ENCODE results near the gene CAVIN1.

Gene CAVIN1

GRCh38 chr17:42414704-42415409 is 8.2 kb downstream of the CAVIN1 start:
- no peaks in the 10 kb centered on the region for H3K9me3 ChIP-seq (ENCODE audit: insufficient read depth, low read length)
- no peak overlapping the region for H3K9ac ChIP-seq (ENCODE audit: insufficient read length, low read depth)
- H3K4me3 ChIP-seq (ENCODE audit: insufficient read length, low read depth) = no peak overlapping the region
- no peak for DNase-seq (ENCODE audit: low read depth, low spot score)
- H3K27me3 ChIP-seq (ENCODE audit: insufficient read depth, insufficient read length) = no peaks in the 10 kb centered on the region
- H3K4me1 ChIP-seq (ENCODE audit: insufficient read depth, insufficient read length) = peaks cover 7% of the 10 kb centered on the region
- H3K36me3 ChIP-seq (ENCODE audit: insufficient read depth, insufficient read length, low read length) = peaks cover 69% of the 10 kb centered on the region
- TF ChIP-seq YY1 (IDR thresholded peaks at IDR 0.05; ENCODE audit: insufficient read depth, insufficient read length) (no peak), ZNF274 (IDR thresholded peaks at IDR 0.05; ENCODE audit: low read depth, low read length) (no peak), SUZ12 (IDR thresholded peaks at IDR 0.05; ENCODE audit: extremely low read depth, insufficient read depth, insufficient read length) (no peak)

GRCh38 chr17:42413464-42414040 is 9.5 kb downstream of the CAVIN1 start:
- Histone ChIP-seq H3K9ac (ENCODE audit: insufficient read length, low read depth) (no peak overlapping the region), H3K27me3 (ENCODE audit: insufficient read depth, insufficient read length) (no peaks in the 10 kb centered on the region), H3K9me3 (ENCODE audit: insufficient read depth, low read length) (no peaks in the 10 kb centered on the region), H3K4me3 (ENCODE audit: insufficient read length, low read depth) (no peak overlapping the region), H3K4me1 (ENCODE audit: insufficient read depth, insufficient read length) (peaks cover 10% of the 10 kb centered on the region), H3K36me3 (ENCODE audit: insufficient read depth, insufficient read length, low read length) (peaks cover 66% of the 10 kb centered on the region)
- TF ChIP-seq ZNF274 (IDR thresholded peaks at IDR 0.05; ENCODE audit: low read depth, low read length) (no peak), YY1 (IDR thresholded peaks at IDR 0.05; ENCODE audit: insufficient read depth, insufficient read length) (no peak), SUZ12 (IDR thresholded peaks at IDR 0.05; ENCODE audit: extremely low read depth, insufficient read depth, insufficient read length) (no peak)
- no peak for DNase-seq (ENCODE audit: low read depth, low spot score)

DNA sequence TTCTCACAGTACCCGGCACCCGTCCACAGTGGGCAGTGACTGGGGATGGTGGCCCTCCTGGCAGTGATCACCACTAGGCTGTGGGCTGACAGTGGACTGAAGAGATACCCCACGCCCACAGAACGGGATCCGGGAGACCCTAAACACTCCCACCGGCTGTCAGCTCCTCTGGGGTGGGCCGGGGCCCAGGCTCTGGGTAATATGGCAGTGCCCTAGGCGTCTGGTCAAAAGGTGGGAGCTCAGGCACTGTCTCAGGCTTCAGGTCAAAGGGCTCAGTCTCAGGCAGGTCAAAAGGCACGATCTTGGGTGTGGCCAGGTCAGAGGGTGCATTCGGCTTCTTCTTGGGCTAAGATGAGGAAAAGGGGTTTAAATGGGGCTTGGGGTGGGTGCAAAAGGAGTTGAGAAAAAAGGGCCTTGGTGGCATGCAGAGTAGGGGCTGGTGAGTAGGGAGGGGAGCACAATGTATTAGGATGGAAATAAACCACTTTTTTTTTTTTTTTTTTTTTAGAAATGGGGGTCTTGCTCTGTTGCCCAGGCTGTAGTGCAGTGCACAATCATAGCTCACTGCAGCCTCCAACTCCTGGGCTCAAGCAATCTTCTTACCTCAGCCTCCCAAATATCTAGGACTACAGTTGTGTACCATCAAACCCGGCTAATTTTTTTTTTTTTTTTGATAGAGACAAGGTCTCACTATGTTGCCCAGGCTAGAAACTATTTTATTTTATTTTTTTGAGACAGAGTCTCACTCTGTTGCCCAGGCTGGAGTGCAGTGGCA is 11.0 kb downstream of the CAVIN1 start:
- H3K4me1 ChIP-seq (ENCODE audit: insufficient read depth, insufficient read length) = peaks cover 16% of the 10 kb centered on the region
- no peak overlapping the region for H3K9ac ChIP-seq (ENCODE audit: insufficient read length, low read depth)

DNA sequence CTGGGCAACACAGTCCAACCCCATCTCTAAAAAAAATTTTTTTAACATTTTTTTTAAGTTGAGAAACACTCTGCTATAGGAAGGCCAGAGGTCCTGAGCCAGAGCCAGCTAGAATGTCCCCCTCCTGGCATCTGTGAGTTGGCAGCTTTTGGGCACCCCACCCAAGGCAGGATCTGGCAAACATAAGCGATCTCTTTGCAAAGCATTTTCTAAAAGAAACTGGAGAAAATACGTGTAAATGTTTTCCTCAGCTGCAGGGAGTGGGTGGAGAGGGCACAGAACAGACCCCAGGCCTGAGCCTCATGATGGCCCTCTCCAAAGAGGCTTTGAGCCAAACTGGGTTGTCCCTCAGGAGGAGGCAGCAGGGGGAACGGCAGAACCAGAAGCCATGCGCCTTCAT is 11.7 kb downstream of the CAVIN1 start:
- TF ChIP-seq SUZ12 (IDR thresholded peaks at IDR 0.05; ENCODE audit: extremely low read depth, insufficient read depth, insufficient read length) (no peak), YY1 (IDR thresholded peaks at IDR 0.05; ENCODE audit: insufficient read depth, insufficient read length) (no peak), ZNF274 (IDR thresholded peaks at IDR 0.05; ENCODE audit: low read depth, low read length) (no peak)
- no peak overlapping the region for H3K4me3 ChIP-seq (ENCODE audit: insufficient read length, low read depth)
- H3K4me1 ChIP-seq (ENCODE audit: insufficient read depth, insufficient read length) = peaks cover 13% of the 10 kb centered on the region
- no peaks in the 10 kb centered on the region for H3K27me3 ChIP-seq (ENCODE audit: insufficient read depth, insufficient read length)
- no peak for DNase-seq (ENCODE audit: low read depth, low spot score)
- H3K9me3 ChIP-seq (ENCODE audit: insufficient read depth, low read length) = no peaks in the 10 kb centered on the region
- H3K9ac ChIP-seq (ENCODE audit: insufficient read length, low read depth) = no peak overlapping the region
- H3K36me3 ChIP-seq (ENCODE audit: insufficient read depth, insufficient read length, low read length) = peaks cover 46% of the 10 kb centered on the region

More for the DNA sequence above, 11.0 kb downstream of the CAVIN1 start:
- no peak for TF ChIP-seq ZNF274 (IDR thresholded peaks at IDR 0.05; ENCODE audit: low read depth, low read length)
- no peak for TF ChIP-seq YY1 (IDR thresholded peaks at IDR 0.05; ENCODE audit: insufficient read depth, insufficient read length)
- no peak for TF ChIP-seq SUZ12 (IDR thresholded peaks at IDR 0.05; ENCODE audit: extremely low read depth, insufficient read depth, insufficient read length)
- DNase-seq (ENCODE audit: low read depth, low spot score) = no peak
- Histone ChIP-seq H3K9me3 (ENCODE audit: insufficient read depth, low read length) (no peaks in the 10 kb centered on the region), H3K36me3 (ENCODE audit: insufficient read depth, insufficient read length, low read length) (peaks cover 53% of the 10 kb centered on the region), H3K4me3 (ENCODE audit: insufficient read length, low read depth) (no peak overlapping the region), H3K27me3 (ENCODE audit: insufficient read depth, insufficient read length) (no peaks in the 10 kb centered on the region)

- no peak overlapping the region for H3K9ac ChIP-seq (ENCODE audit: insufficient read length, low read depth)
- H3K4me1 ChIP-seq (ENCODE audit: insufficient read depth, insufficient read length) = peaks cover 13% of the 10 kb centered on the region
- no peak overlapping the region for H3K4me3 ChIP-seq (ENCODE audit: insufficient read length, low read depth)
- peaks cover 50% of the 10 kb centered on the region for H3K36me3 ChIP-seq (ENCODE audit: insufficient read depth, insufficient read length, low read length)
- no peaks in the 10 kb centered on the region for H3K27me3 ChIP-seq (ENCODE audit: insufficient read depth, insufficient read length)
- DNase-seq (ENCODE audit: low read depth, low spot score) = no peak
- TF ChIP-seq SUZ12 (IDR thresholded peaks at IDR 0.05; ENCODE audit: extremely low read depth, insufficient read depth, insufficient read length) (no peak), YY1 (IDR thresholded peaks at IDR 0.05; ENCODE audit: insufficient read depth, insufficient read length) (no peak), ZNF274 (IDR thresholded peaks at IDR 0.05; ENCODE audit: low read depth, low read length) (no peak)
- H3K9me3 ChIP-seq (ENCODE audit: insufficient read depth, low read length) = no peaks in the 10 kb centered on the region
Measured at GRCh38 chr17:42410319-42410685, 12.8 kb downstream of the CAVIN1 start.

- no peak for DNase-seq (ENCODE audit: low read depth, low spot score)
- Histone ChIP-seq H3K9me3 (ENCODE audit: insufficient read depth, low read length) (no peaks in the 10 kb centered on the region), H3K9ac (ENCODE audit: insufficient read length, low read depth) (no peak overlapping the region), H3K27me3 (ENCODE audit: insufficient read depth, insufficient read length) (no peaks in the 10 kb centered on the region), H3K4me1 (ENCODE audit: insufficient read depth, insufficient read length) (peaks cover 13% of the 10 kb centered on the region), H3K36me3 (ENCODE audit: insufficient read depth, insufficient read length, low read length) (peaks cover 50% of the 10 kb centered on the region), H3K4me3 (ENCODE audit: insufficient read length, low read depth) (no peak overlapping the region)
- no peak for TF ChIP-seq YY1 (IDR thresholded peaks at IDR 0.05; ENCODE audit: insufficient read depth, insufficient read length)
- TF ChIP-seq SUZ12 (IDR thresholded peaks at IDR 0.05; ENCODE audit: extremely low read depth, insufficient read depth, insufficient read length) = no peak
- TF ChIP-seq ZNF274 (IDR thresholded peaks at IDR 0.05; ENCODE audit: low read depth, low read length) = no peak
Measured at GRCh38 chr17:42409523-42410318, 13.3 kb downstream of the CAVIN1 start.

Data from NT2/D1 (cell line).